Progenitor cell of endocrine pancreas (in vitro differentiated cells): Measurements from ENCODE around the gene SCYGR4. TPM values are rescaled to one million over a fixed set of nuclear protein-coding genes. Genes with fewer than 3 reads are reported as not detected.

ENCODE experiments used
- DNase-seq: peaks from one replicate; pipeline ENCODE4 v3.0.0; 2021; ENCODE audit warnings: low spot score; ENCODE audit not compliant: unreplicated experiment
- H3K27ac Mint-ChIP-seq: 2 replicates; pipeline ENCODE4 v1.8.0; 2021; ENCODE audit warnings: mild to moderate bottlenecking, moderate library complexity, mixed read lengths
- H3K27me3 Mint-ChIP-seq: 2 replicates; pipeline ENCODE4 v1.8.0; 2021; ENCODE audit warnings: mixed read lengths
- H3K36me3 Mint-ChIP-seq: 2 replicates; pipeline ENCODE4 v1.8.0; 2022; ENCODE audit warnings: mixed read lengths; ENCODE audit not compliant: insufficient read depth
- H3K4me1 Mint-ChIP-seq: 2 replicates; pipeline ENCODE4 v1.8.0; 2021; ENCODE audit warnings: low read depth, mixed read lengths
- H3K4me3 Mint-ChIP-seq: 2 replicates; pipeline ENCODE4 v1.8.0; 2021; ENCODE audit warnings: low read depth, mild to moderate bottlenecking, moderate library complexity, mixed read lengths
- H3K9me3 Mint-ChIP-seq: 2 replicates; pipeline ENCODE4 v1.8.0; 2021; ENCODE audit warnings: low read depth, mixed read lengths
- total RNA-seq: library from RNA; stranded (reverse); gene quantifications from 2 replicates; pipeline ENCODE4 v1.2.1, GENCODE V29; 2021
- TF ChIP-seq, protein P1 (sequence below): fragments of 200-600 bp; sonication (generic); IDR thresholded peaks from one replicate; pipeline ENCODE4 v1.5.0; 2021; ENCODE audit warnings: antibody characterized with exemption, mild to moderate bottlenecking; ENCODE audit not compliant: unreplicated experiment

Gene SCYGR4
- total RNA-seq, 1 donor from 2014 or later: not detected

- Mint-ChIP-seq H3K9me3 (no peaks in the 10 kb centered on the region), H3K36me3 (no peaks in the 10 kb centered on the region), H3K27me3 (no peaks in the 10 kb centered on the region), H3K27ac (no peak overlapping the region), H3K4me1 (no peaks in the 10 kb centered on the region), H3K4me3 (no peak overlapping the region)
- TF ChIP-seq, protein P1, sequence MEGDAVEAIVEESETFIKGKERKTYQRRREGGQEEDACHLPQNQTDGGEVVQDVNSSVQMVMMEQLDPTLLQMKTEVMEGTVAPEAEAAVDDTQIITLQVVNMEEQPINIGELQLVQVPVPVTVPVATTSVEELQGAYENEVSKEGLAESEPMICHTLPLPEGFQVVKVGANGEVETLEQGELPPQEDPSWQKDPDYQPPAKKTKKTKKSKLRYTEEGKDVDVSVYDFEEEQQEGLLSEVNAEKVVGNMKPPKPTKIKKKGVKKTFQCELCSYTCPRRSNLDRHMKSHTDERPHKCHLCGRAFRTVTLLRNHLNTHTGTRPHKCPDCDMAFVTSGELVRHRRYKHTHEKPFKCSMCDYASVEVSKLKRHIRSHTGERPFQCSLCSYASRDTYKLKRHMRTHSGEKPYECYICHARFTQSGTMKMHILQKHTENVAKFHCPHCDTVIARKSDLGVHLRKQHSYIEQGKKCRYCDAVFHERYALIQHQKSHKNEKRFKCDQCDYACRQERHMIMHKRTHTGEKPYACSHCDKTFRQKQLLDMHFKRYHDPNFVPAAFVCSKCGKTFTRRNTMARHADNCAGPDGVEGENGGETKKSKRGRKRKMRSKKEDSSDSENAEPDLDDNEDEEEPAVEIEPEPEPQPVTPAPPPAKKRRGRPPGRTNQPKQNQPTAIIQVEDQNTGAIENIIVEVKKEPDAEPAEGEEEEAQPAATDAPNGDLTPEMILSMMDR: no peak
- no peak for DNase-seq
Measured at GRCh38 chr2:227630322-227630721, 13.0 kb downstream of the SCYGR4 start.

DNA sequence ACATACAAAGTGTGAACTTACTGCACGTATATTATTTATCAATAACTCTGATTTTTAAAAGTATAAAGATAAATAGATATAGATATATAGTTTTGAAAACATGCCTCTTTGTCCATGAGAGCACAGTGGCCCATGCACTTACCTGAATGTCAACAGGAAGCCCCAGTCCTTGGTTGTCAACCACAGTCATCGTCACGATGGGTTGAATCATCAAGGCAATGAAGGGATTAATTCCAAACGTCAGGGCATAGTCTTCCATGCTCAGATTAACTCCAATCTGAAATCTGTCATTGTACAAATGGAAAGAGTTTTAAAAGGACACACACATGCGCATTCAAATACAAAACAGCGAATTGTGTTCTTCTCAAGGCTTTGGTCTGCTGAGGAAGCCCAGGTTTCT is 15.5 kb downstream of the SCYGR4 start:
- Mint-ChIP-seq H3K27me3 (no peaks in the 10 kb centered on the region), H3K4me3 (no peak overlapping the region)

DNA sequence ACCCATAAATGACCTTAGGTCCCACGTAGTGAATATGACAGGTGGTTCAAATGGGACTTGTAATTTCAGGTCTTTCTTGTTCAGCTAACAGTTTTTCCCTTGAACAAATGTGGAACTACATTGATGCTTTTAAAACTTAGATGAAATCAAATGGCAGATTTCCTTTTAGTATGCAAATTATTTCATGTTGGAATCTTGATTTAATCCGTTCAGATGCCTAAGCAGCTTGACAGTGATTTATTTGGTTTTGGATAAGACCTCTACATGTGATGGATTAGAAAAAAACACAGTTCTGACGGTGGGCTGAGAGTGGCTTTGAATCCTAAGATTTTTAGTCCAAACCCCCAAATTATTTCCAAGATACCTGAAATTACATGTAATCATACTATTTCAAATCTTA is 16.9 kb downstream of the SCYGR4 start:
- Mint-ChIP-seq H3K36me3 (no peaks in the 10 kb centered on the region), H3K27ac (no peak overlapping the region), H3K4me3 (no peak overlapping the region), H3K27me3 (no peaks in the 10 kb centered on the region), H3K4me1 (no peaks in the 10 kb centered on the region), H3K9me3 (no peaks in the 10 kb centered on the region)
- TF ChIP-seq, protein P1: no peak
- no peak for DNase-seq

More for the DNA sequence above, 15.5 kb downstream of the SCYGR4 start:
- no peak for DNase-seq
- H3K9me3 Mint-ChIP-seq: no peaks in the 10 kb centered on the region
- TF ChIP-seq, protein P1: no peak
- no peaks in the 10 kb centered on the region for H3K4me1 Mint-ChIP-seq
- no peak overlapping the region for H3K27ac Mint-ChIP-seq
- H3K36me3 Mint-ChIP-seq: no peaks in the 10 kb centered on the region

DNA sequence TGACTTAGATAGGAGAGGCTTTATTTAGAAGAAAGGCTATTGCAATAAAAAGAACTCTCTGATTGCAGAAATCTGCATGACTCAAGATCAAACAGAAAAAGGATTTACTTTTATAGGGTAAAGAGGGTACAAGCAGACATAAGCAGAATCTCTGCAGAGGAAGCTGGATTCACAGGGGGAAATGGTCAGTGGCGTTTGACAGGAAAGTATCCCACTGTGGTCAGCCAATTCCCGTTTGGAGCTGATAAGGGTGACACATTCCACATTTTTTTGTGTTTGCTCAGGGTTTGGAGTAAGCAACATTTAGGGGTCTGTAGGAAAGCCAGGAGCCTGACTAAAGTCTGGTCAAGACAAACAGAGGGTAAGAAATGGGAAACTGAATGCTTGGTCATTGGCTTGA is 25.4 kb downstream of the SCYGR4 start:
- Mint-ChIP-seq H3K27me3 (no peaks in the 10 kb centered on the region), H3K27ac (no peak overlapping the region), H3K4me1 (peaks cover 4% of the 10 kb centered on the region), H3K4me3 (no peak overlapping the region), H3K36me3 (no peaks in the 10 kb centered on the region), H3K9me3 (no peaks in the 10 kb centered on the region)
- DNase-seq: no peak
- TF ChIP-seq, protein P1: no peak

GRCh38 chr2:227643990-227644551 is 26.8 kb downstream of the SCYGR4 start:
- no peak overlapping the region for H3K27ac Mint-ChIP-seq
- no peak for DNase-seq
- H3K4me3 Mint-ChIP-seq: no peak overlapping the region
- TF ChIP-seq, protein P1: no peak
- H3K27me3 Mint-ChIP-seq: no peaks in the 10 kb centered on the region
- H3K4me1 Mint-ChIP-seq: peaks cover 4% of the 10 kb centered on the region
- H3K36me3 Mint-ChIP-seq: no peaks in the 10 kb centered on the region
- no peaks in the 10 kb centered on the region for H3K9me3 Mint-ChIP-seq
